Measurements from ENCODE around the gene SRRM2.

- TF ChIP-seq, protein P1, sequence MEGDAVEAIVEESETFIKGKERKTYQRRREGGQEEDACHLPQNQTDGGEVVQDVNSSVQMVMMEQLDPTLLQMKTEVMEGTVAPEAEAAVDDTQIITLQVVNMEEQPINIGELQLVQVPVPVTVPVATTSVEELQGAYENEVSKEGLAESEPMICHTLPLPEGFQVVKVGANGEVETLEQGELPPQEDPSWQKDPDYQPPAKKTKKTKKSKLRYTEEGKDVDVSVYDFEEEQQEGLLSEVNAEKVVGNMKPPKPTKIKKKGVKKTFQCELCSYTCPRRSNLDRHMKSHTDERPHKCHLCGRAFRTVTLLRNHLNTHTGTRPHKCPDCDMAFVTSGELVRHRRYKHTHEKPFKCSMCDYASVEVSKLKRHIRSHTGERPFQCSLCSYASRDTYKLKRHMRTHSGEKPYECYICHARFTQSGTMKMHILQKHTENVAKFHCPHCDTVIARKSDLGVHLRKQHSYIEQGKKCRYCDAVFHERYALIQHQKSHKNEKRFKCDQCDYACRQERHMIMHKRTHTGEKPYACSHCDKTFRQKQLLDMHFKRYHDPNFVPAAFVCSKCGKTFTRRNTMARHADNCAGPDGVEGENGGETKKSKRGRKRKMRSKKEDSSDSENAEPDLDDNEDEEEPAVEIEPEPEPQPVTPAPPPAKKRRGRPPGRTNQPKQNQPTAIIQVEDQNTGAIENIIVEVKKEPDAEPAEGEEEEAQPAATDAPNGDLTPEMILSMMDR (conservative IDR thresholded peaks at IDR 0.05 in 1 of 2, IDR thresholded peaks at IDR 0.05 in 1 of 2; ENCODE audit: extremely low read depth in 1 of 2, insufficient read depth in 1 of 2, low read depth in 1 of 2, low read length in 2 of 2): no peak
- no peak for TF ChIP-seq EZH2 (IDR thresholded peaks at IDR 0.05; ENCODE audit: borderline replicate concordance, low read length)
These were observed 9.0 kb downstream of the SRRM2 start for GRCh38 chr16:2761472-2761871.

Measured in mammary epithelial cell (primary cell).